Gastroesophageal sphincter (tissue), 3 donors: ENCODE data around the gene CTNND2.

Source experiments
- EP300 ChIP-seq: sonication (generic); formaldehyde crosslinking; IDR thresholded peaks from one replicate; pipeline ENCODE4 v1.6.1; 2017; ENCODE audit warnings: antibody characterized with exemption, mild to moderate bottlenecking
- TF ChIP-seq, protein P1 (sequence below), 4 experiments: fragments of 200-600 bp in 2 of 4; fragments of 450-650 bp in 2 of 4; sonication (generic) in 1 of 4; IDR thresholded peaks; one replicate each; pipeline ENCODE4 v1.5.1; 2017 to 2019; ENCODE audit warnings: antibody characterized with exemption in 4 of 4, mild to moderate bottlenecking in 2 of 4, moderate library complexity in 2 of 4

DNA sequence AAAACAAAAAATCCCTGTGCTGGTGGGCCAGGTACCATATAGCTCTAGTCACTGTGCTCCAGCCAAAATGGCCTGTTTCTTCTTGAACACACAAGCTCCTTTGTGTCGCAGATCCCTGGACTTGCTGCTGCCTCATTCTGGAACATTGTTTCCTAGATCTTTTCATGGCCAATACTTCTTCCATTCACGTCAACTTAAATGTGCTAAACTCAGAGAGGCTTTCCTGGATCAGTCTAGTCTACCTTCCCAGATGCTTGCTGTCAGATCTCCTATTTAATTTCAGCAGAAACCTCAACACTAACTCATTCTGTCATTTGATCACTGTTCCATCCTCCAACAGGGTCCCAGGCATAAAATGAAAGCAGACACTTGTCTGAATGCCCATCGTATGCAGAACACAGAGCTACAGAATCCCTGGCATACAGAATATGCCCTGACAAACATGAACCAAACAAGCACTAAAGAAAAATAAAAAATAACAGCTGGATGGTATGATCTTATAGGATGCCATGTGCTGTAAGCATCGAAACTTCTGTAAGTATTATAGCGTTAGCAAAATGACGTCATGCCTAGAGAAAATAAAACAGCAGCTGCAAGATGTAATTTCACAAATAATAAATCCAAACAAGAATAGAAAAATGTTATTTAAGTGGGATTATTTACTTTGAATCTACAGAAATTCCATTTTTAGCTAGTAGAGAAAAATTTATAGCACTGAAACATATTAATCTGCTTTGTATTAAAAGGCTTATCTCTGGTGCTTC lies 739.5 kb downstream of the CTNND2 start:
- no peak for TF ChIP-seq EP300
- TF ChIP-seq, protein P1, sequence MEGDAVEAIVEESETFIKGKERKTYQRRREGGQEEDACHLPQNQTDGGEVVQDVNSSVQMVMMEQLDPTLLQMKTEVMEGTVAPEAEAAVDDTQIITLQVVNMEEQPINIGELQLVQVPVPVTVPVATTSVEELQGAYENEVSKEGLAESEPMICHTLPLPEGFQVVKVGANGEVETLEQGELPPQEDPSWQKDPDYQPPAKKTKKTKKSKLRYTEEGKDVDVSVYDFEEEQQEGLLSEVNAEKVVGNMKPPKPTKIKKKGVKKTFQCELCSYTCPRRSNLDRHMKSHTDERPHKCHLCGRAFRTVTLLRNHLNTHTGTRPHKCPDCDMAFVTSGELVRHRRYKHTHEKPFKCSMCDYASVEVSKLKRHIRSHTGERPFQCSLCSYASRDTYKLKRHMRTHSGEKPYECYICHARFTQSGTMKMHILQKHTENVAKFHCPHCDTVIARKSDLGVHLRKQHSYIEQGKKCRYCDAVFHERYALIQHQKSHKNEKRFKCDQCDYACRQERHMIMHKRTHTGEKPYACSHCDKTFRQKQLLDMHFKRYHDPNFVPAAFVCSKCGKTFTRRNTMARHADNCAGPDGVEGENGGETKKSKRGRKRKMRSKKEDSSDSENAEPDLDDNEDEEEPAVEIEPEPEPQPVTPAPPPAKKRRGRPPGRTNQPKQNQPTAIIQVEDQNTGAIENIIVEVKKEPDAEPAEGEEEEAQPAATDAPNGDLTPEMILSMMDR (IDR thresholded peaks at IDR 0.05), result no peak
